Lung (tissue), 12 donors: ENCODE measurements around the gene SNCG. TPM values are rescaled to one million over a fixed set of nuclear protein-coding genes. Genes with fewer than 3 reads are reported as not detected.

Experiments
- ATAC-seq: fragments of 200-7000 bp; cut with Tn5 transposase; one replicate; pipeline ENCODE4 v1.9.1; 2020; ENCODE audit warnings: moderate number of reproducible peaks; ENCODE audit not compliant: insufficient read depth, low FRiP score
- DNase-seq, 3 donors: peaks; one replicate each; pipeline ENCODE4 v3.0.0-alpha.2; 2013 to 2017
- H3K27ac ChIP-seq, 2 donors: one replicate each; pipeline ENCODE4 v1.5.1; 2013; ENCODE audit warnings: mild to moderate bottlenecking in 2 of 2, moderate library complexity in 2 of 2, control low read depth in 1 of 2, inconsistent platforms in 1 of 2, low read depth in 1 of 2, low read length in 1 of 2
- H3K27me3 ChIP-seq, 3 donors: one replicate each; pipeline ENCODE4 v1.5.1; 2013; ENCODE audit warnings: low read length in 2 of 3; ENCODE audit not compliant: control insufficient read depth in 3 of 3, insufficient read depth in 3 of 3
- H3K36me3 ChIP-seq, 4 donors: one replicate each; pipeline ENCODE4 v1.5.1; 2013; ENCODE audit warnings: low read length in 4 of 4, mild to moderate bottlenecking in 1 of 4, moderate library complexity in 1 of 4; ENCODE audit not compliant: control insufficient read depth in 4 of 4, insufficient read depth in 4 of 4
- H3K4me1 ChIP-seq, 5 donors: one replicate each; pipeline ENCODE4 v1.5.1; 2013; ENCODE audit warnings: low read length in 5 of 5, mild to moderate bottlenecking in 2 of 5, moderate library complexity in 1 of 5; ENCODE audit not compliant: control insufficient read depth in 5 of 5, insufficient read depth in 5 of 5
- H3K4me3 ChIP-seq: one replicate; pipeline ENCODE4 v1.5.1; 2013; ENCODE audit warnings: mild to moderate bottlenecking, control low read depth, moderate library complexity
- H3K9ac ChIP-seq, 2 donors: one replicate each; pipeline ENCODE4 v1.5.1; 2013; ENCODE audit warnings: low read length in 2 of 2, control low read depth in 1 of 2; ENCODE audit not compliant: insufficient read depth in 1 of 2
- H3K9me3 ChIP-seq, 4 donors: one replicate each; pipeline ENCODE4 v1.5.1; 2013; ENCODE audit warnings: low read length in 3 of 4, mild to moderate bottlenecking in 1 of 4, moderate library complexity in 1 of 4; ENCODE audit not compliant: control insufficient read depth in 4 of 4, insufficient read depth in 3 of 4
- CTCF ChIP-seq: IDR thresholded peaks from 2 replicates; pipeline ENCODE4 v1.5.1; 2012; ENCODE audit warnings: mild to moderate bottlenecking; ENCODE audit errors: control extremely low read depth, extremely low read depth
- WGBS, 2 donors: extraction: QIAGEN DNeasy Blood & Tissue Kit; methylation state at CpG; one replicate each; pipeline ENCODE4 v1.1.7; 2013; 5-methylcytosine and 5-hydroxymethylcytosine counted together
- polyA plus RNA-seq, 2 donors: library from polyadenylated mRNA; stranded (reverse); fragments of 200-250 nt; gene quantifications; one replicate each; pipeline ENCODE4 v1.2.1, GENCODE V29; 2013
- total RNA-seq, 2 donors: library from RNA; depleted of rRNA in 1 of 2; stranded (reverse); fragments of >200 nt in 1 of 2; gene quantifications; one replicate each; pipeline ENCODE4 v1.2.1, GENCODE V29; 2014 to 2021
- donor health status: control.
- donor health status: control.
- donor health status: Bipolar disorder and iron deficiency.
- donor health status: healthy.
- donor health status: DM: yes; HTN: yes; CAD: no.

SNCG gene
- total and polyA plus RNA-seq, 4 donors = 2.3 to 32.8 (median 14.3) TPM

GRCh38 chr10:86964847-86965190 lies 6.4 kb downstream of the SNCG start:
- 86 to 92% methylated on average over 2 of the region's 2 CpGs for WGBS, 2 donors
- no peak overlapping the region for H3K27ac ChIP-seq

GRCh38 chr10:86965986-86966654 lies 7.7 kb downstream of the SNCG start:
- Histone ChIP-seq H3K9me3 (no peaks in the 10 kb centered on the region), H3K27ac (no peak overlapping the region), H3K36me3 (no peaks in the 10 kb centered on the region), H3K4me1 (peaks cover 0 to 44% (median 29%) of the 10 kb centered on the region in 5 donors), H3K9ac (no peak overlapping the region), H3K27me3 (peaks cover 0 to 13% (median 6%) of the 10 kb centered on the region in 3 donors), H3K4me3 (no peak overlapping the region)
- DNase-seq (peak in 1 of 3 donors; percentile 49), ATAC-seq (no peak)
- TF ChIP-seq CTCF = no peak
- 42 to 50% methylated on average over 11 of the region's 11 CpGs for WGBS, 2 donors

More at GRCh38 chr10:86964847-86965190, 6.4 kb downstream of the SNCG start:
- Histone ChIP-seq H3K4me3 (no peak overlapping the region), H3K9ac (no peak overlapping the region), H3K9me3 (no peaks in the 10 kb centered on the region), H3K4me1 (peaks cover 0 to 35% (median 27%) of the 10 kb centered on the region in 5 donors), H3K36me3 (no peaks in the 10 kb centered on the region), H3K27me3 (peaks cover 0 to 13% (median 6%) of the 10 kb centered on the region in 3 donors)
- TF ChIP-seq CTCF = no peak
- ATAC-seq (no peak), DNase-seq (no peak)

- no peaks in the 10 kb centered on the region for H3K36me3 ChIP-seq
- H3K4me3 ChIP-seq = no peak overlapping the region
- TF ChIP-seq CTCF = no peak
- peak overlapping the region in 1 of 2 donors; percentile 98 for H3K27ac ChIP-seq
- H3K9me3 ChIP-seq = no peaks in the 10 kb centered on the region
- WGBS, 2 donors = 68 to 82% methylated on average over 7 of the region's 7 CpGs
- peaks cover 0 to 13% (median 6%) of the 10 kb centered on the region in 3 donors for H3K27me3 ChIP-seq
- no peak overlapping the region for H3K9ac ChIP-seq
- DNase-seq (no peak), ATAC-seq (no peak)
- peaks cover 0 to 51% (median 32%) of the 10 kb centered on the region in 5 donors for H3K4me1 ChIP-seq
Measured at GRCh38 chr10:86967481-86967941, 9.1 kb downstream of the SNCG start.
